GM13976 (cell line): ENCODE data around the gene MCAM.

ENCODE experiments used
- DNase-seq: peaks from one replicate; pipeline ENCODE4 v3.0.0; 2012; ENCODE audit warnings: low spot score
- in situ Hi-C: fragments of 300-500 bp; cut with MboI; formaldehyde crosslinking; loops from one replicate; pipeline ENCODE4 v1.12.0; 2022; ENCODE audit warnings: low sequenced_read_pairs, mixed read lengths, inconsistent platforms; ENCODE audit not compliant: unreplicated experiment
- TF ChIP-seq, protein P1 (sequence below): IDR thresholded peaks from 2 replicates; pipeline ENCODE4 v1.5.1; 2012; ENCODE audit warnings: borderline replicate concordance, mild to moderate bottlenecking; ENCODE audit not compliant: insufficient read depth; ENCODE audit errors: extremely low read depth, missing control alignments, control extremely low read depth

MCAM gene

DNA sequence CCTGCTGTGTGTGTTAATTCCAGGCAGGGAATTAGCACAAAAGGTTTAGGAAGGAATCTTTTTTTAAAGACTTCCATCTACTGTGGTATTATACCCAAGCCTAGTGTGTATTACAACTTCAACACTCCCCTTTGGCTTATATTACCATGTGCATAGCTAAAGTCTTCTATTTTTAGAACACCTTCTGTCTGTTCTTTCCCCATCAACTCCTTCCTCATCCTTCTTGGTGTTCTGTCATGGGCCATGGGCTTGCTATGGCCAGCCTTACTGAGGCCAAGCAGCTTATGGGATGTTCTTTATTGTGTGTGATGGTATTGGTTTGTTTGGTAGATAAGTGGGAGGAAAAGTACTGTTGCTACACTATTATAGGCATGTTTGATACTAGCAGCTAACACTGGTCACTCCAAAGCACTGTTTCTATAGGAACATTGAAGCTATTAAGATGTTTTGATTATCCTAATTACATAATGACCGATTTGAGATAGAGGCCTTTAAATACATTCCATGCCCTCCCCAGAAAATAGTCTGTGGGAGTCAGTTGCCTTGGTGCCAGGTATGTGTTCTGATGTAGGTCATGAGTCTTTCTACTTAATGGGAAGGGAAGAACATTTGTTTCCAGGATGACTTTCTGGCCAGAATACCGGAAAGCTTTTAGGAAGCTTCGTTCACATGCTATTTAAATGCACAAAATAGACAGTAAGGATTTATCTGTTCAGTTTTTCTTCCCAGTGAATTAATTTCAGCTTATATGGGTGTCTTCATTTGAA is 16.5 kb downstream of the MCAM start:
- DNase-seq = no peak
- in situ Hi-C loops = no loop called here

DNA sequence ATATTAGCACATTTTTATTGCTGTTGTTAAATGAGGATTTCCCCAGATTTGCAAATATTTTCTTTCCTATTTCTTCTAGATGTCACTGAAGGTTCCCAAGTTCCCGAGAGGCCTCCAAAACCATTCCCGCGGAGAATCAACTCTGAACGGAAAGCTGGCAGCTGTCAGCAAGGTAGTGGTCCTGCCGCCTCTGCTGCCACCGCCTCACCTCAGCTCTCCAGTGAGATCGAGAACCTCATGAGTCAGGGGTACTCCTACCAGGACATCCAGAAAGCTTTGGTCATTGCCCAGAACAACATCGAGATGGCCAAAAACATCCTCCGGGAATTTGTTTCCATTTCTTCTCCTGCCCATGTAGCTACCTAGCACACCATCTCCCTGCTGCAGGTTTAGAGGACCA is 17.5 kb downstream of the MCAM start:
- in situ Hi-C loops = no loop called here
- no peak for DNase-seq
- TF ChIP-seq, protein P1, sequence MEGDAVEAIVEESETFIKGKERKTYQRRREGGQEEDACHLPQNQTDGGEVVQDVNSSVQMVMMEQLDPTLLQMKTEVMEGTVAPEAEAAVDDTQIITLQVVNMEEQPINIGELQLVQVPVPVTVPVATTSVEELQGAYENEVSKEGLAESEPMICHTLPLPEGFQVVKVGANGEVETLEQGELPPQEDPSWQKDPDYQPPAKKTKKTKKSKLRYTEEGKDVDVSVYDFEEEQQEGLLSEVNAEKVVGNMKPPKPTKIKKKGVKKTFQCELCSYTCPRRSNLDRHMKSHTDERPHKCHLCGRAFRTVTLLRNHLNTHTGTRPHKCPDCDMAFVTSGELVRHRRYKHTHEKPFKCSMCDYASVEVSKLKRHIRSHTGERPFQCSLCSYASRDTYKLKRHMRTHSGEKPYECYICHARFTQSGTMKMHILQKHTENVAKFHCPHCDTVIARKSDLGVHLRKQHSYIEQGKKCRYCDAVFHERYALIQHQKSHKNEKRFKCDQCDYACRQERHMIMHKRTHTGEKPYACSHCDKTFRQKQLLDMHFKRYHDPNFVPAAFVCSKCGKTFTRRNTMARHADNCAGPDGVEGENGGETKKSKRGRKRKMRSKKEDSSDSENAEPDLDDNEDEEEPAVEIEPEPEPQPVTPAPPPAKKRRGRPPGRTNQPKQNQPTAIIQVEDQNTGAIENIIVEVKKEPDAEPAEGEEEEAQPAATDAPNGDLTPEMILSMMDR = no peak

More for the DNA sequence above, 16.5 kb downstream of the MCAM start:
- TF ChIP-seq, protein P1 = no peak

DNA sequence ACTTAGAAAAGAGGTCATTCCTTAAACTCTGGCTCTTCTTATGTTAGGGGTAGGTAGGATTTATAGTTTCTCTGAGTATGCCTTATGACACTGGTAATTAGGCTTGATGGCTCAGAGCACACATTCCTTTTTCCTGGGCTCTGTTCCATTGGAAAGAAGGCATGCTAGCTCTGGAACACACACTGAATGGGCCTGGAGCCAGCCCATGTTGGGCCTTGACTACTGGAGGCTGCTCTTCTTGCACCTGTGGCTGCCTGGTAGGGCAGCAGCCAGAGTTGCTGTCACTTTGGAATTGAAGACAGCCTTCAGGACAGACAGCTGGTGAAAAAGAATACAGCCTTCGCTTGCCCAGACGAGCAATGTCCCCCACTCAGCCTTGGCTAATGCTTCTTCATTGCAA is 18.2 kb downstream of the MCAM start:
- DNase-seq = no peak
- in situ Hi-C loops = no loop called here
- TF ChIP-seq, protein P1 = no peak

DNA sequence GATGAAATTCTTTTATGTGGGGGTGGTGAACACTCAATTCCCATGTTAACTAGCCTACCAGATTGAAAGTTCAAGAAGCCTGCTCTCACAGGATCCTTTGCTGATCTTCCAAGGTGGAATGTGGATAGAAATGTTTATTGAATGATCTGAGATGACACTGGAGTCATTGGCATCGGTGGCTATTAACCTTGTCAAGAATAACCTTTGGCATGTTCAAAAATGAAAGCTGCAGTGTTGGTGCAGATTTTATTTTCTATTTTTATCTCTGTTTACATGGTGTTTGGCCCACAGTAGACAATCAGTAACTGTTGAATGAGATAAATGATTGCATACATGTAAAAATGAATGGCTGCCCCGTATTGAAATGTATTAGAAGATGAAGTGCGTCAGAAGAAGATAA is 19.0 kb downstream of the MCAM start:
- DNase-seq = no peak
- in situ Hi-C loops = no loop called here
- TF ChIP-seq, protein P1 = no peak

DNA sequence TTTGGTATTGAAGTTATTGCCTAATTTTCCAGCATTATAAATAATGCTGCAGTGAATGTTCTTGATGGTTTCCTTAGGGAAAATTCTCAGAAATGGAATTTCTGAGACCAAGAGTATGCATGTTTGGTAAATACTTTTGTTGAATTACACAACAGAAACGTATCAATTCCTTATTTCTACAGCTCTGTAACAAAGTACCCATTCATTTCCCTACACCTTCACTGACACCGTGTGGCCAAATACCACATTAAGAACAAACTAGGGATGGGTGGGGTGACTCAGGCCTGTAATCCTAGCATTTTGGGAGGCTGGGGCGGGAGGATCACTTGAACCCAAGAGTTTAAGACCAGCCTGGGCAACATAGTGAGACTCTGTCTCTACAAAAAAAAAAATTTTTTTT is 21.8 kb downstream of the MCAM start:
- in situ Hi-C loops = no loop called here
- DNase-seq = no peak
- TF ChIP-seq, protein P1 = no peak

DNA sequence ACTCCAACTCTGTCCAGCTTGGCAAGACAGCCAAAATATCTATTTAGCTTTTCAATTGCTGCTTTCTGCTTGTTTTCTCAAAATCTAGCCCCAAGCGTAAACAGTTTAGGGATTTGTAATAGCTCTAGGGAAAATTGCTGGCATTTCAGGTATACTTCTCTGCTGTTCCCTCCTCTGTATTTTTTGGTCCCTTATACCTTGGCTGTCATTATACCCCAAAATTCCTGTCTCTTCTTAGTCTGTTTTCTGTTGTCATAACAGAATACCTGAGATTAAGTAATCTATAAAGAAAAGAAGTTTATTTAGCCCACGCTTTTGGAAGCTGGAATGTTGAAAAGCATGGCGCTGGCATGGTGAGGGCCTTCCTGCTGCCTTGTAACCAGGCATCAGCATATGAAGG is 23.5 kb downstream of the MCAM start:
- in situ Hi-C loops = no loop called here
- TF ChIP-seq, protein P1 = no peak
- DNase-seq = no peak
